Measurements from ENCODE around the gene KCNIP2.

KCNIP2 gene

GRCh38 chr10:101851411-101852116 is 8.0 kb upstream of the KCNIP2 start:
- DNase-seq: no peak

GRCh38 chr10:101850749-101851148 is 7.1 kb upstream of the KCNIP2 start:
- DNase-seq: no peak

GRCh38 chr10:101848894-101849351 is 5.3 kb upstream of the KCNIP2 start:
- DNase-seq: no peak

- DNase-seq: no peak
Observed at GRCh38 chr10:101848408-101848807, 4.8 kb upstream of the KCNIP2 start.

- DNase-seq: no peak
Observed at GRCh38 chr10:101845893-101846292, 2.3 kb upstream of the KCNIP2 start.

GRCh38 chr10:101841826-101842225 is 1.8 kb downstream of the KCNIP2 start:
- no peak for DNase-seq

GRCh38 chr10:101840741-101841453 is 2.7 kb downstream of the KCNIP2 start:
- peak; percentile 86 for DNase-seq

- no peak for DNase-seq
Observed at GRCh38 chr10:101840102-101840684, 3.4 kb downstream of the KCNIP2 start.

- peak; percentile 68 for DNase-seq
Observed at GRCh38 chr10:101839416-101840063, 4.1 kb downstream of the KCNIP2 start.

GRCh38 chr10:101839002-101839401 is 4.6 kb downstream of the KCNIP2 start:
- no peak for DNase-seq

- no peak for DNase-seq
Observed at GRCh38 chr10:101838416-101838970, 5.1 kb downstream of the KCNIP2 start.

- no peak for DNase-seq
Observed at GRCh38 chr10:101837748-101838147, 5.9 kb downstream of the KCNIP2 start.

GRCh38 chr10:101835362-101835761 is 8.2 kb downstream of the KCNIP2 start:
- DNase-seq: no peak

GRCh38 chr10:101834341-101834740 is 9.3 kb downstream of the KCNIP2 start:
- no peak for DNase-seq

- no peak for DNase-seq
Observed at GRCh38 chr10:101833466-101833865, 10.1 kb downstream of the KCNIP2 start.

- DNase-seq: no peak
Observed at GRCh38 chr10:101832325-101832771, 11.3 kb downstream of the KCNIP2 start.

GRCh38 chr10:101831169-101831811 is 12.3 kb downstream of the KCNIP2 start:
- no peak for DNase-seq

- DNase-seq: peak; percentile 92
Observed at GRCh38 chr10:101830322-101831168, 13.1 kb downstream of the KCNIP2 start.

- DNase-seq: peak; percentile 74
Observed at GRCh38 chr10:101829561-101830315, 13.9 kb downstream of the KCNIP2 start.

- no peak for DNase-seq
Observed at GRCh38 chr10:101828766-101829551, 14.6 kb downstream of the KCNIP2 start.

Data from activated CD4-positive, alpha-beta T cell treated with anti-CD3 and anti-CD28 coated beads for 48 hours (primary cell).